Brain microvascular endothelial cell (primary cell): ENCODE data around the gene NDFIP1.

ENCODE experiments used
- DNase-seq: peaks from one replicate; pipeline ENCODE4 v3.0.0-alpha.2; 2020
- H3K27ac ChIP-seq: fragments of 250-450 bp; sonication (Bioruptor Pico); 2 replicates; pipeline ENCODE4 v1.5.1; 2020; ENCODE audit warnings: mild to moderate bottlenecking, moderate library complexity
- H3K27me3 ChIP-seq: fragments of 250-450 bp; sonication (Bioruptor Pico); replicated peaks from 2 replicates; pipeline ENCODE4 v1.5.1; 2020; ENCODE audit warnings: mild to moderate bottlenecking
- H3K36me3 ChIP-seq: fragments of 250-450 bp; sonication (Bioruptor Pico); replicated peaks from 2 replicates; pipeline ENCODE4 v1.5.1; 2020; ENCODE audit warnings: mild to moderate bottlenecking
- H3K4me3 ChIP-seq: 2 replicates; pipeline ENCODE4 v1.5.1; 2011; ENCODE audit warnings: low read depth, mild to moderate bottlenecking, control low read depth, low read length, moderate library complexity
- in situ Hi-C: cut with HindIII; loops from 2 replicates; pipeline ENCODE4 v1.10.0; 2017; ENCODE audit warnings: low sequenced_read_pairs, low pct_ligation_motif_present
- TF ChIP-seq, protein P1 (sequence below): IDR thresholded peaks from 2 replicates; pipeline ENCODE4 v1.5.1; 2011; ENCODE audit warnings: low read depth, mild to moderate bottlenecking, moderate library complexity, low read length, control low read depth, inconsistent platforms; ENCODE audit errors: missing control alignments

NDFIP1 gene

DNA sequence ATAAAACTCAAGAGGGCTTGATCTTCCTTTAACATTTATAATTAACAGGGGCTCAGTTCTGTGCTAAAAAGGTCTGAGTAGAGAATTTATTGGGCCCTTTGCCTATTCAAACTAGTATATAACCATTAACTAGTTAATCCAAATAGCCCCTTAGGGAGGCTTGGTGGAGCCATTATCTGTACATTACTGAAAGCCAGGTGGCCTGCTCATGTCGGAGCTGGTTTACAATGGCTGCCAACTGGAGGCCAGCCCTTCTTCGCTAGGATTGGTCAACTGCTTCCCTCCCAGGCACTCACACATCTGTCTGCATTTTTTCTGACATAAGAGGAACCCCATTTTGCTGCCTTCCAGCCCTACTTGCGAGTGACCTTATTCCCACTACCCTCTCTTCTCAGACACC lies 30.4 kb upstream of the NDFIP1 start:
- TF ChIP-seq, protein P1, sequence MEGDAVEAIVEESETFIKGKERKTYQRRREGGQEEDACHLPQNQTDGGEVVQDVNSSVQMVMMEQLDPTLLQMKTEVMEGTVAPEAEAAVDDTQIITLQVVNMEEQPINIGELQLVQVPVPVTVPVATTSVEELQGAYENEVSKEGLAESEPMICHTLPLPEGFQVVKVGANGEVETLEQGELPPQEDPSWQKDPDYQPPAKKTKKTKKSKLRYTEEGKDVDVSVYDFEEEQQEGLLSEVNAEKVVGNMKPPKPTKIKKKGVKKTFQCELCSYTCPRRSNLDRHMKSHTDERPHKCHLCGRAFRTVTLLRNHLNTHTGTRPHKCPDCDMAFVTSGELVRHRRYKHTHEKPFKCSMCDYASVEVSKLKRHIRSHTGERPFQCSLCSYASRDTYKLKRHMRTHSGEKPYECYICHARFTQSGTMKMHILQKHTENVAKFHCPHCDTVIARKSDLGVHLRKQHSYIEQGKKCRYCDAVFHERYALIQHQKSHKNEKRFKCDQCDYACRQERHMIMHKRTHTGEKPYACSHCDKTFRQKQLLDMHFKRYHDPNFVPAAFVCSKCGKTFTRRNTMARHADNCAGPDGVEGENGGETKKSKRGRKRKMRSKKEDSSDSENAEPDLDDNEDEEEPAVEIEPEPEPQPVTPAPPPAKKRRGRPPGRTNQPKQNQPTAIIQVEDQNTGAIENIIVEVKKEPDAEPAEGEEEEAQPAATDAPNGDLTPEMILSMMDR = no peak
- in situ Hi-C loops = no loop called here
- H3K27ac ChIP-seq = no peak overlapping the region
- H3K27me3 ChIP-seq = no peaks in the 10 kb centered on the region
- H3K36me3 ChIP-seq = no peaks in the 10 kb centered on the region
- H3K4me3 ChIP-seq = no peak overlapping the region
- DNase-seq = no peak

DNA sequence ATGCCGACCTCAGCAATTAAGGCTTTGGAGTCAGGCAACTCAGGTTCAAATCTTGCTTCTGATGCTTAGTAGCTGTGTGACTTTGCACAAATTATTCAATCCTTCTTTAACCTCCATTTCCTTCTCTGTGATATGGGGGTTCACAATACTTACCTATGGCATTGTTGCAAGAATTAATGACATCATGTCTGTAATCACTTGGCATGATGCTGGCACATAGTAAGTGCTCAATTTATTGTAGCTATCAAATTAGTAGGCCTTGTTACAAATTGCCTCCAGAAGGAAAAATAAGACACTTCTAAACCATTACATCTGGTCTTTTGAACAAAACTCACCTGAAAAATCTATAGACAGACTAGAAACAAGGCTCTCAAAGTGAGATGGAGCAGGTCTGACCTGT lies 29.9 kb upstream of the NDFIP1 start:
- Histone ChIP-seq H3K36me3 (no peaks in the 10 kb centered on the region), H3K27ac (no peak overlapping the region), H3K4me3 (no peak overlapping the region), H3K27me3 (no peaks in the 10 kb centered on the region)
- in situ Hi-C loops = no loop called here
- TF ChIP-seq, protein P1 = no peak
- DNase-seq = no peak

DNA sequence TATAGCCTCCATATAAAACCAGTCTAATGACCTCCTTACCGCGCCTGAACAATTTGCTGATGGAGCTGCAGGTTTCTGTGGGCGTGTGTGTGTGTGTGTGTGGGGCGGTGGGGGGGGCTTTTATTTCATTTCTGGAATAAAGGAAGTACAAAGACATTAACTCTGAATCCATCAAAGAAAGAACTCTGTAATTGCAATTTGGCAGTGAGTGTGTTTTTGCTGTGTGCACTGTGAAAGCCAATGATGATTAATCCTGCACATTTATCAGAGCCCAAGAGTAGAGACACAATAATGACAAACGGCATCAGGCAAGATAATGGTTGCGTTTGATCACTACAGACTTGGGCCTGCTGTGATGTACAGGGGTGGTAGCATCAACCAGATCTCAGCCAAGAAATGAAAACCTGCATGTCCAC lies 29.3 kb upstream of the NDFIP1 start:
- TF ChIP-seq, protein P1 = no peak
- H3K27ac ChIP-seq = no peak overlapping the region
- H3K4me3 ChIP-seq = no peak overlapping the region
- no peaks in the 10 kb centered on the region for H3K27me3 ChIP-seq
- no peak for DNase-seq
- in situ Hi-C loops = no loop called here
- H3K36me3 ChIP-seq = no peaks in the 10 kb centered on the region

DNA sequence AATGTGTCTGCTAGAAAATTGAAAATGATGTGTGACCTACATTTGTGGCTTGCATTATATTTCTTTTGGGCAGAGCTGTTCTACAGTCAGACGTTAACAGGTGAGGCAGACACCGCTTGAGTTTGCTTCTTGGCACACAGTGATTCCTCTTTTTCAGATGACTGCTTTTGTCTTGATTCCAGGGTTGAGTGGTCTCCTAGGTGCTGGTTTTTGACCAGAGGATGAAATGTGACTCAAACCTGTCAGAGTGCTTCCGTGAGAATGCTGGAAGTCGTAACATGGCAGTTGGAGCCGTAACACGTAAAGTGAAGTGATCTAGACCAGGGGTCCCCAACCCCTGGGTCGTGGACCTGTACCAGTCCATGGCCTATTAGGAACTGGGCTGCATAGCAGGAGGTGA lies 28.3 kb upstream of the NDFIP1 start:
- no peak for DNase-seq
- TF ChIP-seq, protein P1 = no peak
- Histone ChIP-seq H3K27ac (no peak overlapping the region), H3K4me3 (no peak overlapping the region), H3K27me3 (no peaks in the 10 kb centered on the region), H3K36me3 (no peaks in the 10 kb centered on the region)
- in situ Hi-C loops = no loop called here

DNA sequence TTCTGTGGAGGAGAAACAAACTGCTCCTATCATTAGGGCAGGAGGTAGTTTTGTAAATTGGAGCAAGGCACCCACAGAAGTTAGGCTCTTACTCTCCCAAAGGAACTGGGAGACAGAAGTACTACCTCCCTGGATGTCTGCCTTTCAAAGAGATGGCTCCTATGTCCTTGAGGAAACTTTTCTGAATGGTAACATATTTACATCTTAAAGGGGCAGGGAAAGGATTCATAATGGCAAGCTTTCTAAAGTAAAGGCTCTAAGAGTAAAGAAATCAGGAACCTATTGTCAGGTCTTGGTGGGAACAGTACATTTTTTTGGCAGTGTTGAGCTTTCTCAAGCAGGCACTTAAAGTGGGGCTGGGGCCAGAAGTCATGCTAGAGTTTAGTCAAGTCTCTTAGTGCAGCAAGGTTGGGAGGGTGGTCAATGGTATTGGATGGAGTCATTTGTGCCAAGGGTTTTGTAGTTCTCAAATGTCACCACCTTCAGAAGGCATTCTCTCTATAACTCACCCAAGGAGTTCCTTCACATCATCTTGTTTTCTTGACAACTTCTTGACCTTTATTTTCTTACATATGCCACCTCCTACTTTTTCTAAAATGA lies 26.3 kb upstream of the NDFIP1 start:
- H3K27me3 ChIP-seq = no peaks in the 10 kb centered on the region
- TF ChIP-seq, protein P1 = no peak
- H3K36me3 ChIP-seq = no peaks in the 10 kb centered on the region
- H3K27ac ChIP-seq = no peak overlapping the region
- H3K4me3 ChIP-seq = no peak overlapping the region
- DNase-seq = no peak
- in situ Hi-C loops = no loop called here

DNA sequence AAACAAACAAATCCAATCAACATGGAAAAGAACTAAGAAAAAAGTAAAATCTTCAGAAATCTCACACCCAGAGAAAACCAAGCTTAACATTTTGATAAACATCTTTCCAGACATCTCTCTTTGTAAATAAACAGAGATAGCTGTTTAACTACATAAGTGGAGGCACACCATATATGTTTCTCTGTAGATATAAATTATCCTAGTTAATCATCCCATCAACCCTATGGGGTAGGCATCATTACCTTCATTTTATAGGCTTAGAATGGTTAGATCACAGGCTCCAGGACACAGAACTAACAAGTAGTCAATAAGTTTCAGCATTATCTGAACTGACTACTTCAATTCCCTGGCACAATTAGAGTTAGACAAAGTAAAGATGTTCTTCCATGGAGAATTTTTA lies 22.4 kb upstream of the NDFIP1 start:
- Histone ChIP-seq H3K4me3 (no peak overlapping the region), H3K27ac (no peak overlapping the region), H3K27me3 (no peaks in the 10 kb centered on the region), H3K36me3 (no peaks in the 10 kb centered on the region)
- TF ChIP-seq, protein P1 = no peak
- in situ Hi-C loops = no loop called here
- no peak for DNase-seq
